Measurements from ENCODE around the gene GZMM.

Gene GZMM

DNA sequence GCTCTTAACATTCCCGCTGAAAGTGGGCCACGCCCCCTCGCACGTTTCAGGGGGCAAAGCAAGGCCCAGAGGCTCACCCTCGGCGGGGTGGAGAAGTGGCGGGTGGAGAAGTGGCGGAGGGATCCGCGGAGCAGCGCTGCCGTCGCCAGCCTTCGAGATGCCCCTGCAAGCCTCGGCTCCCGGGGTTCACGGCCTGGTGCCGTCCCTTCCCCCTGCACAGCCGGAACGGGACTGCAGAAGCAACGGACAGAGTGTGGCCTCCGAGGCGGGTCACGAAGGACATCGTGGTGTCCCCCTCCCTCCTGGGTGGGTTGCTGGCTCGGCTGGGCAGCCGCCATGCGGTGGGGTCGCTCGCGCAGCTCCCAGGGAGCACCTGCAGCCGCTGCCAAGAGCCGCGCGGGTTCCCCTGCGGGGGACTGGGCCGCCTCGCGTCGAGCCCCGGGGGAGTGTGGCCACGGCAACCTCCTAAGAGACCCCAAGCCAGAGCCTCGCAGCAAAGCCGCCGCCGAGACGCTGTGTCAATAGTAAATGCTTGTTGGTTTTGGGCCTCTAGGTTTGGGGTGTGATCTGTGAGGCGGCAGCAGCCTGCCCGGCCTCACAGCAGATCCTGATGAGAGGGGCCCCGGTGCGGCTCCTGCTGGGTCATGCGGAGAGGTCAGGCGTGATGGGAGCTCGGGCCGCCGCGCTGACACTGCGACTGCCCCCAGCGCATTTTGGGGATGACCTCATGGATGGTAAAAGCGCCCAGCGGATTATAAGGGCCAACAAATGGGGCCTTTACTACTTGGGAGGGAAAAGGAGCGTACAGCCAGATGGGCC is 31.1 kb upstream of the GZMM start:
- DNase-seq (ENCODE audit: low spot score) = no peak

DNA sequence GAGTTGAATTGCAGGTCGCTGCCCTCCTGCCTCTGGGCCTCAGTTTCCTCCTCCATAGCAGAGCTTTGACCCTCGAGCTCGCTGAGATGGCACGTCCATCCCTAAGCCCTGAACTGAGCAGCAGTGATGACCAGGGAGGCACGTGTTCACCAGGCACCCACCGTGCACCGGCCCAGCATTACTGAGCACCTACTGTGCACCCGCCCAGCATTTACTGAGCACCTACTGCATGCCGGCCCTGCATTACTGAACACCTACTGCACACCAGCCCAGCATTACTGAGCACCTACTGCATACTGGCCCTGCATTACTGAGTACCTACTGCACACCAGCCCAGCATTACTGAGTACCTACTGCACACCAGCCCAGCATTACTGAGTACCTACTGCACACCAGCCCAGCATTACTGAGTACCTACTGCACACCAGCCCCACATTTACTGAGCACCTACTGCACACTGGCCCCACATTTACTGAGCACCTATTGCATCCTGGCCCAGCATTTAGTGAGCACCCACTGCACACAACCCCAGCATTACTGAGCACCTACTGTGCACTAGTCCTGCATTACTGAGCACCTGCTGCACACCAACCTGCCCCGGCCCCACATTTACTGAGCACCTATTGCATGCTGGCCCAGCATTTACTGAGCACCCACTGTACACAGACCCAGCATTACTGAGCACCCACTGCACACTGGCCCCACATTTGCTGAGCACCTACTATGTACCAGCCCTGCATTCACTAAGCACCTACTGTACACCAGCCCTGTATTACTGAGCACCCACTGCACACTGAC is 30.3 kb upstream of the GZMM start:
- DNase-seq (ENCODE audit: low spot score) = no peak

DNA sequence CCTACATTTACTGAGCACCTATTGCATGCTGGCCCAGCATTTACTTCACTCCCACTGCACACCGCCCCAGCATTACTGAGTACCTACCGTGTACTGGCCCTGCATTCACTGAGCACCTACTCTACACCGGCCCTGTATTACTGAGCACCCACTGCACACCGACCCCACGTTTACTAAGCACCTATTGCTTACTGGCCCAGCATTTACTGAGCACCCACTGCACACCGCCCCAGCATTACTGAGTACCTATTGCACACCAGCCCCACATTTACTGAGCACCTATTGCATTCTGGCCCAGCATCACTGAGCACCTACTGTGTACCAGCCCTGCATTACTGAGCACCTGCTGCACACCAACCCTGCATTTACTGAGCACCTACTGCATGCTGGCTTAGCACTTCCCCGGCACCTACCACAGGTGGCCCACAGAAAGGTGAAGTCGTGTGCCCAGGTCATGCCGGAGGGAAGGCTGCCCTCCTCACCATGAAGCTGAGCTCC is 29.6 kb upstream of the GZMM start:
- DNase-seq (ENCODE audit: low spot score) = no peak

DNA sequence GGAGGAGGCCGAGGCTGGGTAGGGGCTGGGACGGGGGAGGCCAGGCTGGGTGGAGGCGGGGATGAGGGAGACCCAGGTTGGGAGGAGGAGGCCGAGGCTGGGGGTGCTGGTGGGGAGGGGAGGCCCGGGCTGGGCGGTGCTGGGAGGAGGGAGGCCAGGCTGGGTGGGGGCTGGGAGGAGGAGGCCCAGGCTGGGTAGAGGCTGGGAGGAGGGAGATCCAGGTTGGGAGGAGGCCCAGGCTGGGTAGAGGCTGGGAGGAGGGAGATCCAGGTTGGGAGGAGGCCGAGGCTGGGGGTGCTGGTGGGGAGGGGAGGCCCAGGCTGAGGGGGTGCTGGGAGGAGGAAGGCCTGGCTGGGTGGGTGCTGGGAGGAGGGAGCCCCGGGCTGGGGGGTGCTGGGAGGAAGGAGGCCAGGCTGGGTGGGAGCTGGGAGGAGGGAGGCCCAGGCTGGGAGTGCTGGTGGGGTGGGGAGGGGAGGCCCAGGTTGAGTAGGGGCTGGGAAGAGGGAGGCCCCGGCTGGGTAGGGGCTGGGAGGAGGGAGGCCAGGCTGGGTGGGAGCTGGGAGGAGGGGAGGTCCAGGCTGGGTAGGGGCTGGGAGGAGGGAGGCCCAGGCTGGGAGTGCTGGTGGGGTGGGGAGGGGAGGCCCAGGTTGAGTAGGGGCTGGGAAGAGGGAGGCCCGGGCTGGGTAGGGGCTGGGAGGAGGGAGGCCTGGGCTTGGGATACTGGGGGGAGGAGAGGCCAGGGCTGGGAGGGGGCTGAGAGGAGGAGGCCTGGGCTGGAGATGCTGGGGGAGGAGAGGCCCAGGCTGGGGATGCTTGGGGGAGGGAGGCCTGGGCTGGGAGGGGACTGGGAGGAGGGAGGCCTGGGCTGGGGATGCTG is 25.9 kb upstream of the GZMM start:
- no peak for DNase-seq (ENCODE audit: low spot score)

DNA sequence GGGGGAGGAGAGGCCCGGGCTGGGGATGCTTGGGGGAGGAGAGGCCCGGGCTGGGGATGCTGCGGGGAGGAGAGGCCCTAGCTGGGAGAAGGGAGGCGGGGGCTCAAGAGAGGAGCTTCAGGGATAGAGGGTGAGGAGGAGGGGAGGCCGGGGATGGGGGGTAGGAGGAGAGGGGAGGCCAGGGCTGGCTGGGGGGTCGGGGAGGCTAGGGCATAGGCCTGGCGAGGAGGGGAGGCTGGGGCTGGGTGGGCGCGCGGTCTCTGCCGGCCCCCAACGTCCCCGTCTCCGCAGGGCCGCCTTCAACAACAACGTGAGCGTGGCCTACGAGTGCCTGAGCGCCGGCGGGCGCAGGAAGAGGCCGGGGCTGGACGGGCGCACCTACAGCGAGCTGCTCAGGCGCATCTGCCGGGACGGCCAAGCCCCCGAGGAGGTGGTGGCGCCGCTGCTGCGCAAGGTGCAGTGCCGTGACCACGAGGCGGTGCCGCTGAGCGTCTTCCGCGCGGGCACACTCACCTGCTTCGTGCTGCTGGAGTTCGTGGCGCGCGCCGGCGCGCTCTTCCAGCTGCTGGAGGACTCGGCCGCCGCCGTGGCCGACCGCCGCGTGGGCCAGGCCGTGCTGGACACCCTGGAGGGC is 25.1 kb upstream of the GZMM start:
- DNase-seq (ENCODE audit: low spot score) = no peak

DNA sequence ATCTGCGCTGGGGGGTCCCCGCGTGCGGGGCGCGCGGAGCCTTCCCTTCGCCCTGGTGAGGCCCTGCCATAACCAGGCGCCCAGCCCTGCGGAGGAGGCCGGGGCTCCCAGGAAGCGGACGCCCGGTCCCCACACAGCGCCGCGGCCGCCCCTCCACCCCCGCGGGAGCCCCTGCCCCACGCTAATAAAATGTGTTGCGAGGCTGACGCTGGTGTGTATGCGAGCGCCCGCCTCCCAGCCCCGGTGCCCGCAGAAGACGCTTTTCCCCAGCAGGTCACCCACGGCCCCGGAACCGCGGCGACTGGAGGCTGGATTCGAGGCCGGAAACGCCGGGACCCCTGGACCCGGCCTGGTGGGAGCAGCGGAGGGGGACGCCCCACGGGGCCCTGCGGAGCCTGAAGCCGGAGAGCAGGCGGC is 24.4 kb upstream of the GZMM start:
- DNase-seq (ENCODE audit: low spot score) = no peak

DNA sequence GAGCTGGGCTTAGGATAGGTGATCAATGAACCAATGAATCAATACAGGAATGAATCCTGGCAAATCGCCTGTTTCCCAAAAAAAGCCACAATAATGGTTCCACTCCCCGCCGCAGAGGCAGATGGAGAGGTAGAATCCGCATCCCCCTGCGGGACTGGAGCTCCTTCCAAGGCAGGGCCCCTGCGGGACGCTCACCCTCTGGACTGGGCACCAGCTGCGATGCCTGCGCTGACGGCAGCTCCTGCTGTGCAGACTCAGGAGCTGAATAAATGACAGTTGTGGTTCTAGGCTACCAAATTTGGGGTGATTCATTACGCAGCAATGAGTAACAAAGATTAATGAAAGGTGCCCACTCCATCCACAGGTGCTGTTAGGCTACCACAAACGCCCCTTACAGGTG is 21.1 kb upstream of the GZMM start:
- DNase-seq (ENCODE audit: low spot score) = no peak

DNA sequence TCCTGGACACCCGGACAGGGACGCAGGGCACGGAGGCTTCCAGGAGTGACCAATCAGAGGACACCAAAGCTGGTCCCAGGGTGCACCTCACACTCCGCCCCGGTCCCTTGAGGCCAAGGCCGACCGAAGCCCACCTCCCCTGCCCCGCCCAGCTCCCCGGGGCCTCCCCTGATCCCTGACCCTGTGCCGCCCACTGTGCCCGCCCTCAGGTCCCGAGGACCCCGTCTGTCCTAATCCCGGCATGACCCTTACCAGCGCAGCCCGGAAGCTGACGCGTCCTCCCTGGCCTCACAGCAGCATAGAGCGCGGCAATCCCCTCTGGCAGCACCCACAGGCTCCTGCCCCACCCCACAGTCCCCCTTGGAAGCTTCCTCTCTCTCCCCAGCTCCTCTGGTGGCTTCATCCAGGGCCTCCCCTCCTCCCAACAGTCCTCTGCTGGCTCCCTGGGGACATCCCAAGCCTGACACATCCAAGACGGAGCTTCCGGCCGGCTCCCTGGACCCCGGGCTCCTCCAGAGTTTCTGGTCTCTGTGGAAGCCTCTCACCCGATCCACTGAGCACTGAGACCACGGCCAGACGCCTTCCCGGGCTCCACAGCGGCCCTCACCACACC is 19.7 kb upstream of the GZMM start:
- peak; percentile 61 for DNase-seq (ENCODE audit: low spot score)

DNA sequence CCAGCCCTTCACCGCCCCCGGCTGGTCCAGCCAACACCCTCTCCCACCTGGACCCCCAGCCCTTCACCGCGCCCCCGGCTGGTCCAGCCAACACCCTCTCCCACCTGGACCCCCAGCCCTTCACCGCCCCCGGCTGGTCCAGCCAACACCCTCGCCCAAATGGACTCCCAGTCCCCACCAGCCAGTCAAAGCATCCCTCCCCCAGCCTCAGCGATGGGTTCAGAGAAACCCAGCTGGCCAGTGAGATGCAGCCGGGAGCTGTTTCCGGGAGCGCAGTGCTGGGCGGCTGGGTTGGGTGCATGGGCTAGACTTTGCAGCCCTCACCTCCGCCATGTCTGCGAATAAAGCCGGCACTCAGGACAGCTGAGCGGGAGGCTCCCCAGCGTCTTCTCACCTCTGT is 18.8 kb upstream of the GZMM start:
- no peak for DNase-seq (ENCODE audit: low spot score)

DNA sequence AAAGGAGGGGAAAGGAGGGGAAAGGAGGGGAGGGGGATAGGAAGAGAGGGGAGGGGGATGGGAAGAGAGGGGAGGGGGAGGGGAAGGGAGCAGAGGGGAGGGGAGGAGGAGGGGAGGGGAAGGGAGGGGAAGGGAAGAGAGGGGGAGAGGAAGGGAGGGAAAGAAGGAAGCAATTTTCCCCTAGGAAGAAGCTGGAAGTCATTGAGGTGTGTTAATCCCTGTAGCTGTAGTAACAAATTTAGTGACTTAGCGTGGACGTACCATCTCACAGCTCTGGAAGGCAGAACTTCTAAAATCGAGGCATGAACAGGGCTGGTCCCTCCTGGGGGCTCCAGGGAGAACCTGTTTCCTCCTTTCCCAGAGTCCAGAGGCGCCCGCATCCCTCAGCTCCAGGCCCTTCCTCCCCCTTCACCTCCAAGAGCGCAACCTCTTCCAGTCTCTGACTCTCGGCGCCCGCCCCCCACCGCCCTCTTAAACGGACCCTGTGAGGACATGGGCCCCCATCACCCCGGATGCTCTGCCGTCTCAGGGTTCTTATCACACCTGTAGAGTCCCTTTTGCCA is 17.9 kb upstream of the GZMM start:
- DNase-seq (ENCODE audit: low spot score) = no peak

DNA sequence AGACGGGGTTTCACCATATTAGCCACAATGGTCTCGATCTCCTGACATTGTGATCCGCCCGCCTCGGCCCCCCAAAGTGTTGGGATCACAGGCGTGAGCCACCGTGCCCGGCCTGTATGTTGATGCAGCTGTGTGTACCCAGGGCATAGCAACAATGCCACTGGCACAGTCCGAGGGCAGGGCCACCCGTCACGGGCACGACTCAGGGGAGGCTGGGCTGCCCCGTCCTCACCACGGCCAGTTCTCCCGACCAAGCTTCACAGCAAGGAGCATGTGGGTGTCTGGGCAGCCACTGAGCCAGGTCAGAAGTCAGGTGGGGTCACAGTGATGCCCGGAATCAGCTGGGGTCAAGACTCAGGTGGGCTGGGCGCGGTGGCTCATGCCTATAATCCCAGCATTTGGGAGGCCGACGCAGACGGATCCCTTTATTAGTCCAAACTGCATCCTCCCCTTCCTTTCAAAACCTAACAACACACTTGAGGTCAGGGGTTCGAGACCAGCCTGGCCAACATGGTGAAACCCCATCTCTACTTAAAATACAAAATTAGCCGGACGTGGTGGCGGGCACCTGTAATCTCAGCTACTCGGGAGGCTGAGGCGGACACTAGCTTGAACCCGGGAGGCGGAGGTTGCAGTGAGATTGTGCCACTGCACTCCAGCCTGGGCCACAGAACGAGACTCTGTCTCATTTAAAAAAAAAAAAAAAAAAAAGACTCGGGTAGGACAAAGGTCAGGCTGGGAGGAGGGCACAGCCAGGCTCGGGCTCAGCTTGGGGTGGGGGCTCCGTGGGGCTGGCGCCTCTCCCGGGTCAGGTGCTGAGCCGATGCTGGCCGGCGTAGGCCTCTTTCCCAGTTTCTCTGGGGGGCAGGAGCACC is 13.5 kb upstream of the GZMM start:
- no peak for DNase-seq (ENCODE audit: low spot score)

DNA sequence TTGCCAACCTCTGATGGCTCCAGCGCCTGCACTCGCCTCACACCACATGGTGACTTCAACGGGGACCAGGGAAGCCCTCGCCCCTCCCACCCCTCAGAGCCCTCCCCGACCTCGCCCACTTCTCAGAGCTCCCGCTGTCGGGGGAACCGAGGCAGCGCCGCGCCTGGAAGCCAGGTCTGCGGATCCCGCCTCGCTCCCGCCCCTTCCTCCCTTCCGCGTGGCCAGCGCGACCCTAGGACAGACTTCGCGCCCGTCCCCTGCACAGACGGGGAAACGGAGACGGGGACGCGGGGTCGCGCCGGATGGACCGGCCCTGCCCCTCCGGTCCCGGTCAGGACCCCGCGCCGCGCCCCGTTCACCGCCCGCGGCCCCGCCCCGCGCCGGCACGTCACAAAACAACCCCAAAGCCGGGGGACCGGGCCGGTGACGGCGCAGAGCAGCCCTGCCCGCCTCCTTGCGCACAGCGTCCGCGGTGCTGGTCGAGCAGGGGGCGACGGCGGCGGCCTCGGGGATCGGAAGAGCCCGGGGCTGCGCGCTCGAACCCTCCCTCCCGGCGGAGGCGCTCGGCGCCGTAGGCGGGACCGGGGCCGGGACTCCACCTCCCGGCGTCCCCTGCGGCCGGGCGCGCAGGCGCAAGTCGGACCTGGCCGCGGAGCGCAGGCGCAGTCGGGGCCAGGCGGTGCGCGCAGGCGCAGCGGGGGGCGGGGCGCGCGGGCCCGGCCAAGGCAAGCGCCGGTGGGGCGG is 12.7 kb upstream of the GZMM start:
- DNase-seq (ENCODE audit: low spot score) = peak; percentile 100

DNA sequence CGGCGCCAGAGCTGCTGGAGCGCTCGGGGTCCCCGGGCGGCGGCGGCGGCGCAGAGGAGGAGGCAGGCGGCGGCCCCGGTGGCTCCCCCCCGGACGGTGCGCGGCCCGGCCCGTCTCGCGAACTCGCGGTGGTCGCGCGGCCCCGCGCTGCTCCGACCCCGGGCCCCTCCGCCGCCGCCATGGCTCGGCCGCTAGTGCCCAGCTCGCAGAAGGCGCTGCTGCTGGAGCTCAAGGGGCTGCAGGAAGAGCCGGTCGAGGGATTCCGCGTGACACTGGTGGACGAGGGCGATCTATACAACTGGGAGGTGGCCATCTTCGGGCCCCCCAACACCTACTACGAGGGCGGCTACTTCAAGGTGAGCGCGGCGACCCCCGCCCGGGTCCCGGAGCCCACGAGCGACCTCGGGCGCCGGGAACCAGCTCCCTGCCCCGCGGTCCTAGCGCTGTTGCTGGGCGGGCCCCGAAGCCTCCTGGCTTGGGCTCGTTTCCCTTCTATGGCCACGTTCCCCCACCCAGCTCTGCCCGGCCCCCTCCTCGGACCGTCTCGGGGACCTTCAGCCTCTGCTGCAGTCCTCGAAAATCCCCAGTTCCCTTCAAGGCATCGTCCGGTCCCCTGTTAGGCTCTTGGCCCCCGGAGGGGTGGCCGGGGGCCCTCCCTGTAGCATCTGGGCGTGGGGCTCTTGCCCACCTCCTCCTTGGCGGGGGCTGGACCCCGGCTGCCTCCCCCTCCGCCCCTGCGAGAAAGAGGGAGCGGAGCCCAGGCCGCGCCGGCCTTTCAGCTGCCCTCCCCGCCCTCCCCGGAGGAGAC is 11.9 kb upstream of the GZMM start, which contains the start of gene CDC34:
TSS of gene CDC34 (plus strand) at position 8 of the 808 bp plus-strand sequence. CDS start at position 180, 172 bp downstream.
- no peak for DNase-seq (ENCODE audit: low spot score)

DNA sequence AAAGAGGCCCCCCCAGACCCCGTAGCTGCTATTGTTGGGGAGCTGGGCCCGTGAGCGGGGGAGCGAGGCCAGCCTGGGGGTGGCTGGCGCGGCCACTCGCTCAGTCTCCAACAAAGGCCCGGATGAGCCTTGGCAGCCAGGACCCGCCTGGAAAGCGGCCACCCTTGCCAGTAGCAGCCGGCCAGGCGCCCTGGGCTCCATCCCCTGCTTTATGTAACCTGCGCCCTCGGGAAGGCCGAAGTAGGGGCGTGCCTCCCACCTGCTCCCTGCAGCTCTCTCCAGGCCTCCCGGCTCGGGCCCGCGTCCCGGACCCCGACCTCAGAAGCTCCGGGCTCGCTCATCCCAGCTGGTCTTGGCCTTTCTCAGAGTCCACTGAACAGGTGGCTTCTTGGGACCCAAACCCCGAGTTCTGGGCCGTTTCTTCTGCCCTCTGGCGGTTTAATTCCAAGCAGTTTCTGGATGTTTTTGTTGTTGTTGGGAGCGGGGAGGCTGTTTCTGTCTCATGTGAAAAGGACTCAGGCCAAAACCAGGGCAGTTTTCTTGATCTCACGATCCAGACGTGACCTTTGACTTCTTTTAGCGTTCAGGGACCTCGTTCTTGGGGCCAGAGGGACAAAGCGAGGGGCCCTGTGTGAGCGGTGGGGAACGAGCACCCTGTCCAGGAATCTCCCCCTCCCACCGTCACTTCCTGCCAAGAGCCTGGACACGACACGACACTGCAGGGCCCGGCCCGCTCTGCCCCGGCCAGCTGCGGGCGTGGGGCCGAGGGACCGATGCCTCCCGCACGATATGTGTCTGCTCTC is 11.1 kb upstream of the GZMM start:
- peak; percentile 73 for DNase-seq (ENCODE audit: low spot score)

DNA sequence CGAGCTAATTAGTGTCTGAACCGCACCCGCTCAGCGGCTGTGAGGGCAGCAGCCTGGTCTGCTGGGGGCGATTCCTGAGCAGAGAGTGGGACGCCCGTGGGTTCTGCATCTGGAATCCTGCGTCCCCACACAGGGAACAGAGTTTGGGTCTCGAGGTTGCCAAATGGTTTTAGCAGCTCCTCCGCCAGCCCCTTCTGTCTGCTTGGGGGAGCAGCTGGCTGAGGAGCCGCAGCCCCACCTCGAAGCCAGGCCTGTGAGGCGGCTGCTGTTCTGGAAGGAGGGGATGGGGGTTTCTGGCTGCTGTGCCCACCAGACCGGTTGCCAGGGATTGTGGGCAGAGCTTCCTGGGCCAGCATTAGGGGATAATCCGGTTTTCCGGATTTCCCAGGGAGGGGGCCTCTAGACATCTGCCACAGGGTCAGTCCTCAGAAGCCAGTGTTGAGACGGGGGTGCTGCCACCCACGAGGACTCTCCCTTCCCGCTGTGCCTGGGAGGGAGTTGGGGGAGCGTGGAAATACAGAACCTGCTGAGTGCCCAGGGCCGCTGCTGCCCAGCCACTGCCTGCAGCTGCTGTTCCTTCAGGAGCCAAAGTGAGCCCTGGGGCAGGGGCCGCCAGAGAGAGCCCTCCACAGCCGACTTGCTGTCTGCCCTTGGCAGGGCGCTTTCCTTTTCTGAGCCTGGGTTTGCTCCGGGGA is 10.3 kb upstream of the GZMM start:
- DNase-seq (ENCODE audit: low spot score) = no peak

DNA sequence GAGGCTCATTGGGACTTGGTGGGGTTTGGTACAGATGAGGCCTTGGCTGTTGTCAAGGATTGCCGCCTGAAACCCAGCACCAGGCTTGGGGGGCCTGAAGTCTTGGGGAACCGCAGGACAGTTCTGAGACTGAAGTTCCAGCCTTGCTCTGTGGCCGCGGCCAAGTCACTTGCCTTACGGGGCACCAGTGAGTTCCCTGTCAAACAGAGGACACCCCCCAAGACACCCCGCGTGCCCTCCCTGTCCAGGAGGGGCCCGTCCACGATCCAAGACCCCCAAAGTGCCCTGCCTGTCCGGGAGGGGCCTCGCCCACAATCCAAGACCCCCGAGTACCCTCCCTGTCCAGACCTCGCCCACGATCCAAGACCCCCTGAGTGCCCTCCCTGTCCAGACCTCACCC is 9.8 kb upstream of the GZMM start:
- no peak for DNase-seq (ENCODE audit: low spot score)

All from D341Med (cell line).